NCI-H1694 (cell line): ENCODE measurements around the gene TMEM101.
"Not testable (repeated sequence)": the region's sequence is repeated elsewhere in the genome, so short reads cannot be mapped to it uniquely, and the experiment has no call there.

Experiments used
- DNase-seq: peaks from one replicate; lab custom pipeline; 2025; lab: John Stamatoyannopoulos, UW

Gene TMEM101

DNA sequence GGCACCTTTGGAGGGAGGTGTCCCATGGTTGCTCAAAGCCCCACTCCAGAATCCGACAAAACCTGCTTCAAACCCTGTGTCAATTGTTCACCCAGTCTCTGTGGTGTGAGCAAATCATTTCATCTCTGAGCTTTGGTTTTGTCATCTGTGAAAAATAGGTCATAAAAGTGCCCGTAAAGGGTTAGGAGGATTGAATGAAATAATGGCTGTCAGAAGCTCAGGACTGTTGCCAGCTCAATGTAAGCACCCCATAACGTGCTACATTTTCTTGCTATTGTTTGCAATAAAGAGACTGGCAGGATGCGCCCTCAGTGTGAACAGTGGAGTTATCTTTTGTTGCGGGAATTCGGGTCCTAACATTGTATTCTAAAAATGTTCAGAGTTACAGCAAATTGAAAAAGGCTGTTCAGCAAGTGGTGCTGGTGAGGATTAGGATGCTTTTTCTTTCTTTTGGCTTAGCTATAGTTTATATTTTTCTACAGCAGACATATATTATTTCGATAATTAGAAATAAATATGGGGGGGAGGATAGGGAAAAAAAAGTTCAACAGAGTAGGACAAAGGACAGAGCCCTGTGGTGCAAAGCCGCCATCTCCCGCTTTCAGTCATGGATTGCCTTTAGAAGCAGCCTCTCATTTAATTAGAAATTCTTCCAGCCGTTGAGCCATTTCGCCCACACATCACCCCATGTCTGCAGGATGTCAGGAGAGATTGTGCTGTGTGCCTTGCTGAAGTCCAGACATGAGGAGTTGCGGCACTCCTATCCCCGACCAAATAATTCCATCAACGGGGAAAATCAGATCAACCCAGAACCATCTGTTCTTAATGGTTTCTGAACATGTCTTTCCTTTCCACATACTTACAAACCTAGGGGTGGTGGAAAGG is 40.1 kb downstream of the TMEM101 start:
- no peak for DNase-seq

- not testable (repeated sequence) for DNase-seq
Measured at GRCh38 chr17:43972444-43973212, 42.1 kb downstream of the TMEM101 start.

- DNase-seq: not testable (repeated sequence)
Measured at GRCh38 chr17:43971436-43971835, 43.3 kb downstream of the TMEM101 start.

DNA sequence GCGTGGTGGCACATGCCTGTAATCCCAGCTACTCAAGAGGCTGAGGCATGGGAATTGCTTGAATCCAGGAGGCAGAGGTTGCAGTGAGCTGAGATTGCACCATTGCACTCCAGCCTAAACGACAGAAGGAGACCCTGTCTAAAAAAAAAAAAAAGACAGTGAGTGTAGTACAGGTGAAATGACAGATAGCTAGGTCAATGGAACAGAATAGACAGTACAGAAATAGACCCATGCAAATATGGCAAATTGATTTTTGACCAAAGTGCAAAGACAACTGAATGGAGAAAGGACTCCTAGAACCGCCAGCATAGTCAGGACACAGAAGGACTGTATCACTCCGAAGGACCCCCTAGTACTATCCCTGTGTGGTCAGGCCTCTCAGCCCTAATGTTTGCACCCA is 44.4 kb downstream of the TMEM101 start:
- no peak for DNase-seq

DNA sequence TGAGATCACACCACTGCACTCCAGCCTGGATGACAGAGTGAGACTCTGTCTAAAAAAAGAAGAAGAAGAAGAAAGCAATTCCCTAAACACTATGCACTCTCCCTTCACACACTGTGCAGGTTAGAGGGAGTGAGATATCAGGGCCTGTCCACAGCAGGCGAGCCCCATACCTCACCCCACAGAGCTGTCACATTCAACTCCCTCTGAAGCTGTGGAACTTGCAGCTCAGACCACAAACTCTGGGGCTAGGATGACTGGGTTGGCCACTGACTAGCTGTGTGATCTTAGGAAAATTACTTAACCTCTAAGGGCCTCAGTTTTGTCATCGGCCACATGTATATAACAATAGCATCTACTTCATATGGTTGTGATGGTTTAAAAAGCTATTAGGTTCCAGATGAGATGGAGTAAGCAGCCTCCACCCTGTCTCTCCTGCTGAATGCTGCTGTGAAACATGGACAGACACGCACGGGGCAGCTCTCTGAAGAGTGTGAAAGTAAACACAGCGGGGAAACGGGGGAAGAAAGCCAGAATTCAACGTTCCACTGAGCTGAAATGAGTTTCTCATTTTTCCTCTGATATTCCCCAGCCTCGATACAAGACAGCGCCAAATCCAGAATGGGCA is 47.4 kb downstream of the TMEM101 start:
- no peak for DNase-seq

DNA sequence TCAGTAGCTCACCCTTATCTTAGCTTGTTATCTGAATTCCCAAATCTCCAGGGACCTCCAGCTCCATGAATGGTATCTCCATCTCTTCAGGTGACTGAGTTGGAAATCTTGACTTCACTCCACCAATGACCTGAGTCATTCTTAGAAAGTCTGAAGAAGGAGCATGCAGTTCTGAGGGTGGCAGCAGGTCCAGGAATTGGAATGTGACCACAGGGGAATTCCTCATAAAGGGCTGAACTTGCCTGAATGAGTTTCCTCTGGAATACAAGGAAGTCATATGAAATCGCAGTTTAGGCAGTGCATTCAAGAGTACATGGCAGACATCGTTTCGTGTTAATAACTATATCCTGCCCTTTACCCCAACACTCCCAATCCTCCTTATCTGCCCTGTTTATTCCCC is 48.5 kb downstream of the TMEM101 start:
- DNase-seq: no peak

GRCh38 chr17:43962479-43962878 is 52.3 kb downstream of the TMEM101 start:
- DNase-seq: no peak

DNA sequence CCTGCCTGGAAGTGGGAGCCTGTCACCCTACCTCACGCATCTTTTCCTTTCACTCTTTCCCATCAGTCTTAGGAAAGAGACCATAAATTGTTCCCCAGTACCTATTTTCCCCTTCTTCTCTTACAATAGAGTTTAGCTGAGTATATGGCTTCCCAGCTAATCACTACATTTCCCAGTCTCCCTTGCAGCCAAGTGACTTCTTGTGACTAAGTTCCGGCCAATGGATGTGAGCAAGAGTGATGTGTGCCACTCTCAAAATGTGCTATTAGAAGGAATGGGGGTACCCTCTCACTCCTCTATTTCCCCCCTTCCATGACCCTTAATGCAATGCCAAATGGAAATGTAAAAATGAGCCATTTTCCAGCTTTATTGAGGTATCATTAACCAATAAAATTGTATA is 52.8 kb downstream of the TMEM101 start:
- DNase-seq: no peak

GRCh38 chr17:43961292-43961691 is 53.5 kb downstream of the TMEM101 start:
- not testable (repeated sequence) for DNase-seq
